Activated naive CD4-positive, alpha-beta T cell (primary cell): ENCODE measurements around the gene RAB28.

Experiments
- DNase-seq, 4 experiments: peaks; one replicate each; lab custom pipeline; 2025; lab: John Stamatoyannopoulos, UW

The RAB28 gene

DNA sequence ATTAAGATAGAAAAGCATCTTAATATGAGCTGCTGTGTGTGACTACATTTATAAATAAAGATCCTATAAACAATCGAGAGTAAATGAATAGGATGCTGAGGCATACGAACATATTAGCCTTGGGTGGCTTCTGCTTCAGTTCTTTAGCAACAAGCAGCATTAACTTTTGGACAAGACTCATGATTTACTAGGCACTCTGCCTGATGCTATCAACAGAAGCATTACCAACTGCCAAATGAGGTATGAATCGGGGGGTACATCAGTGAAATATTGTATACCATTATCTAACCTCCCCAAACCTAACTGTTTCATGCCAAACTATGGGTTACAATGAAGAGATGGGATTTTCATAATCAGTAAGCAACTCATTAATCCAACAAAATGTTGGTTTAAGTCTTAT lies 113.1 kb downstream of the RAB28 start:
- no peak for DNase-seq

DNA sequence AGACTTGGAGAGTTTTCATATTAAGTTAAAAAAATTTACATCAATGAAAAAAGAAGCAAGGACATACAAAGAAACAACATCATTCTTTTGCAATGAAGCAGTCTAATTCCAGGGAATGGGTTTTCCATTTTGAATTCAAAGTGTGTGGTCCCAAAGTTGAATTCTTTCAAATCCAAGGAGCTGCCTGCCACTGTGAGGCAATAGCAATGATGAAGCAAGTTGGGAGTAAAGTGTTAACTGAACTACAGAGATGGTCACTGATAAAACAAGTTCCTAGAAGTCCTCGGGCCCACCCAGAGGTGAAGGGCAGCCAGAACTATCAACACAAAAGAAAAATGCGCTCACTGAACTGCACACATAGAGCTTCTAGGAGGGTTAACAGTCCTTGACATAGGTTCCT lies 115.9 kb downstream of the RAB28 start:
- DNase-seq, result no peak

DNA sequence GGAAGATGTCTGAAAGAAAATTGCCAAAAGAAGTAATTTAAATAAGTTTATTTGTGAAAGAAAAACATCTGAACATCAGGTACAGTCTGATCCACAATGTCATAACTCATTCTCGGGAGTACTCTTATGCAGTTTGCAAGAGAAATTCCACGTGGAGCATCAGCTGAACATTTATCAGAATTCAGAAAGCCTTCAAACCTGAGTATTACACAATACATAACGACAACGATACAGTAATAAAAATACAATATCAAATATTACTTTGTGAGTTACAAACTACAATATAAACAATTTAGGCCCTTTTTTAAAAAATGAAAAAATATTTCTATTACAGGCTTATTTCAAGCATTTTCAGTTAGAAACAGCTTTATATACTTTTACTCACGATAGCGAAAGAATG lies 116.4 kb downstream of the RAB28 start:
- DNase-seq, result no peak

DNA sequence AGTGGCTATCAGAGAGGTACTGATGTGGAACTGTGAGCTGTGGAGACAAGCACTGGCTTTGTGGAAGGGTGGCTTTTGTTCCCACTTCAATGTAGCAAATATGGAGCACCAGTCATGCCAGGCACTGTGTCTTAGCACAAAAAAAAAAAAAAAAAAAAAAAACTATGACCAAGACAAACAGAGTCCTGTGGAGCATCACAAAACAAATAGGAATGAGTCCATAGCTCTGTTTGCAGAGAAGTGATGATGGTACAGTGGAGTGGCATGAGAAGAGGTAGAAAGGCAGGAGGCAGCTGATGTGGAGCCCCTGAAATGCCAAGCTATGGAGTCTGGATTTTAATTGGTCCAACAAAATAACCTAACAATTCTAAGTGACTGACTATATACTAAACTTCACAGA lies 116.9 kb downstream of the RAB28 start:
- no peak for DNase-seq

DNA sequence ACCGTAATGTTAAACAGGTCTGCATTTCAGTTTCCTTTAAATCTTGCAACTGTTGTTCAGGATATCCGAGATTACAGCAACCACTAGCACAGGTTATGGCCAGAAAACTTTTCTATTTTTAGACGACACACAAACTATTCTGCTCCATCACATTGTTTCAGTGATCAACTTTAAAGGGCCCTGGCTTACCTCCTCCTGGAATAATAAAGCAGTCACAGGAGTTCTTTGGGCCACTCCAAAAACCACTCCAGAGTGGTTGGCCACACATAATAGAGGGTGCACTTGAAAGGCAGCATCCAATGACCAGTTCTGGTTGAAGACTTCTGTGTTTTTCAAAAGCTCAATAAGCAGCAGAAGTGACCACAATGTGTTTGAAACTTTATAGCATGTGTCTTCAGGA lies 118.9 kb downstream of the RAB28 start:
- DNase-seq, result no peak

DNA sequence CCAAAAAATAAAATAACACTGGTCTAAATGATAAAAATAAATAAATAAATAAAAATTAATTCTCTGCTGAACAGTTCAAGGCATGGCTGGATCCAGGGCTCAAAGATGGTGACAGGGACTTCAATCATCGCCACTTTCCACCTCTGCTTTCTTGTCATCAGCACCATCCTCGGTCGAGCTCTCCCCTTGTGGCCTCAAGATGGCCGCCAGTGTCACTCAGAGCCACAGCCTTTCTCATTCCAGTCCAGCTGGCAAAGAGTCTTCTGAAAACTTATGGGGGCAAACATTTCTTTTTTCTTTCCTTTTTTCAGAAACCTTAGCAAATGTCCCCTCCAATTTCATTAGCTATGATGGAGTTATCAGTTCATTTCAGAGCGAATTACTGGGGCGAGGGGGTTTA lies 119.5 kb downstream of the RAB28 start:
- DNase-seq, result no peak

DNA sequence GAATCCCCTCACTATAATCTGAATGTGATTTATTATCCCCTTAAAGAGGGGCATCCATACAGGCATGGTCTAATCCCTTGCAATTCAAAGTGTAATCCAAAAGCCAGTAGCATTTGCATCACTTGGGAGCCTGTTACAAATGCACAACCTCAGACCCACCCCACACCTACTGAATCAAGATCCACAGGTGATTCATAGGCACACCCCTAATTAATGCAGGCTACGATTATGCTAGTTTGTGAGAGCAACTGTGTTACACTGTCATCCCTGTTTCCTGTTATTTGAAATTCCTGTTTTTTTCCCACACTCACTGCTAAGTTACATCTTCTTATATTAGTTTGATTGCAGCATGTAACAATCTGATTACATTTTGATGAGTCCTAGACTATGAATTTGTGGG lies 120.0 kb downstream of the RAB28 start:
- no peak for DNase-seq

DNA sequence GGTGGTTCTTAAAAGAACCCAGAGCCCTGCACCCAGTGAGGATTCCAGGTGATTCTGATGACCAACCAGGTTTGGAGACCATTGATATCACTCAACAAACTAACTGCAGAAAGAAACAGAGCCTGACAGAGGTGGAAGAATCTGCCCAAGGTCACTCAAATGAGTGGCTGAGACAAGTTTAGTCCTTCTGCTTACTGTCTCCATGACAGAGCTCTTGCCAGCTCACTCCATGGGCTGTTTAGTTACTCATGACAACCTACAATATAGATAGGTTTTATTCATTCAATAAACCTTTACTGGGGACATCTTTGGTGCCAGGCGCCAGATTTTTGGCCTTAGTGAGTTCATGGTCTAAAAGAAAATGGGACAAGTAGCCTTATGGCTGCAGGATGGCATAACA lies 124.3 kb downstream of the RAB28 start:
- no peak for DNase-seq

DNA sequence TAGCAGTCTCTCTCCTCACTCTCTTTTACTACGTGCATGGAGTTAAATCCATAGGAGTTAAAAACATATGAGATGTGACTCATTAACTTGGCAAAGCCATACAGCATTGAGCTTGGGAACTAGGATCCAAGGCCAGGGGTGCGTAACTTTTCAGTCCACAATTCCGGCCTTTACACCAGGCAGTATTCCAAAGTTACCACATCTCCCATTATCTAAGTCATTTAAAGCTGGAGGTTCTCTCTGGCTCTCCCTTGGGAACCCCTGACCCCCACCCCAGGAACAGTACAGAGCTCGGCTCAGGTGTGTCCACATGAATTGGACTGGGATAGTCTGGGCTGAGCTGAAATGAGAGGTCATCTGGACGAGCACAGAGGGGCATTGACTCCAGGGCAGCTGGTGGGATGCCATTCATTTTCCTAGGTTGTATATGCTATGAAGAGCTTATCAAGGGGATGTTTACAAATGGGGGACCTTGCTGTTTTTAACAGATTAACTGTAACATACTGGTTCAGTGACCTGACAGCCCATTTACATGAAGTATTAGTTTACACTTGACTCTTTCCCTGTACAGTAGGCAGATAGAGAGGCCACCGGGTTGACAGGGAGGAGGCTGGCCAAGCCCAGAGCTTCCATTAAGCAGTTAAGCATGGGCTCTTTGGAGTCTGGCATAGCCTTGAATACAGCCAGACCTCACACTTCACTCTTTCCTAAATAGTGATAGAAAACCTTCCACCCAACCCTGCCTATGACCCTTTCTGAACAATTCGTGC lies 128.8 kb downstream of the RAB28 start:
- no peak for DNase-seq

DNA sequence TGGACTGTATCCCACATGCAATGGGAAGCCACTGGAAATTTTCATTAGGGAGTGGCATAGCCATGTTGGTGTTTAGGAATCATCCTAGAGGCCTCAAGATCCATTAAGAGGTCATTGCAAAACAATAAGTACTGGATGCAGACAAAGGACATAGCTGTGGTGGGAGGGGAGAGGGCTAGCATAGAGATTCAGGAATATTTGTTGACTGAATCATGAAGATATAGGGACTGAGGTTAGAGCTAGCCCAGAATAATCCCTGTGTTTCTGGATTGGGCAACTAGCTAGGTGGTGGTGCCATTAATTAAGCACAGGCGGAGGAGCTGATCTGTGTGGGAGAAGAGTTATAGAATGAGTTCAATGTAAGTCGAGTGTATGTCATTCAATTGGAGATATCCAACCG lies 135.0 kb downstream of the RAB28 start:
- DNase-seq, result no peak

DNA sequence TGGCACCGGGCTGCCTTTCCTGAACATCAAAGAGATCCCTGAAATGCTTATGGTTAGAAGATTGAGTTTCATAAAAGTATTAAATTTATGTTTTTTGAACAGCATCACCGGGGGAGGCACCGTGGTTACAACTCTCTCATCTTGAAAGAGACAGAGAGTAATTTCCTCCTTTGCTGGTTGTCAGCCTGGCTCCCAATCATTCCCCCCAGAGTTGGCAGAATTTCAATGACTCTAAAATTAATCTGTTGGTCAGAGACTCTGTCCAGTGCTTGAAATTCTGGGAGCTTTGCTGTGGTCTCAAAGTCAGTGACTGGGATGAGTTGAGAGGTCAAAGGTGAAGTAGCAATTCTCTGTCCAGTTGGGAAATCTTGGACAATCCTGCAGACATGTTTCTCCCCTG lies 135.9 kb downstream of the RAB28 start:
- DNase-seq, result no peak

DNA sequence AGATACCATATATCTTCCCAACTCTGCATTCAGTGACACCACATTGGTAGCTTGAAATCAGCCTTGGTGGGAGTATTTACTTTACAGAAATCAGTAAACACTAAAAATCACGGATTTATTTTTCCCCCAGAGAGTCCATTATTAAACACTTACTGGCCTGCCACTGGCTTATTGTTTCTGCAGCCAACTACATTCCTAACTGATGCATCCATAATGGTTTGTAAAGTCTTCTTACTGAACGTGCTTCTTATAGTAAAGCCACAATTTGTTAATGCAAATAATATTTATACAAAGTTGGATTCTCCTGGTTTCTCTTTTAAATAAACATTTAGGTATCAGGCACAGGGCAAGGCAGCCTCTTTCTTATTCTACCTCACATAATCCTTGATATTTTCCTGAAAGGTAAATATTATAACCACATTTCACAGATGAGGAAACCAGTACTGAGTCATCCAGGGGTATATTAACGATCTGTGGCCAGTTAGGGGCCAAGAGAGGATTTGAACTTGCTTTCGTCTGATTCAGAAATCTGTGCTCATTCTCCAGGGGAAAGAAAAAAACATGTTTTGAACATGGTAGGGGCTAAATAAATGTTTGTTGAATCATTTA lies 136.5 kb downstream of the RAB28 start:
- no peak for DNase-seq

DNA sequence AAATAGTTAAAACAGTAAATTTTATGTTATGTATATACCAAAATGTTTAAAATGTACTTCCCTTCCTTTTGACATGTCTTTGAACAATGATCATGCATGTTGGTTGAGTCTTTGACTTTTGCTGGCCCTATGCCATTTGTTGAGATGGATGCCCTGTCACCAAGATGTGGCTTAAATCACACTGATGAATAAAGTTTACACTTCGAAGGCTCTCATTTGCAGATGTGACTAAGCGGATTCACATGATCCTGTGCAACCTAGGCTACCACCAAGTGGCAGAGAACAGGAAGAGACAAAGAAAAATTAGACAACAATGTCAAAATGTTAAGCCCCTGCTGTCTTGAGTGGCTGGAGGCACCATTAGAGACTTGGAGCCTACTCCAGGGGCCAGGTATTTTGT lies 139.9 kb downstream of the RAB28 start:
- no peak for DNase-seq

DNA sequence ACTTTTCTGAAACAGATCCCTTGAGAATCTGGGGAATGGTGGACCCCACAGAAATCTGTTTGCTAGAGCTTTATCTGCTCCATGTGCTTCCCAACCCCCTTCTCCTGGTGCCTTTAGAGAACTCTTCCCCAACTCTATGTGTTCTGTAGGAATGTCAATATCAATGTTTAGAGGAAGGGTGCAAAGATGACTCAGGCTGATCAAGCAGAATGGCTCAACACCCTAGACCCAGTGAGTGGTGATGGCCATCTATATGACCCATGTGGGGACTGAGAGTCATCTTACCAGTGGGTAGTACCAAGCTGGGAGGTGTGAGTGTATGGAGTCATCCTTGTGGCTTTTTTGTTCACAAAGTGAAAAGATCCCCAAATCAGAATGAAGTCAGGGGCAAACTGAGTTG lies 143.5 kb downstream of the RAB28 start:
- no peak for DNase-seq

DNA sequence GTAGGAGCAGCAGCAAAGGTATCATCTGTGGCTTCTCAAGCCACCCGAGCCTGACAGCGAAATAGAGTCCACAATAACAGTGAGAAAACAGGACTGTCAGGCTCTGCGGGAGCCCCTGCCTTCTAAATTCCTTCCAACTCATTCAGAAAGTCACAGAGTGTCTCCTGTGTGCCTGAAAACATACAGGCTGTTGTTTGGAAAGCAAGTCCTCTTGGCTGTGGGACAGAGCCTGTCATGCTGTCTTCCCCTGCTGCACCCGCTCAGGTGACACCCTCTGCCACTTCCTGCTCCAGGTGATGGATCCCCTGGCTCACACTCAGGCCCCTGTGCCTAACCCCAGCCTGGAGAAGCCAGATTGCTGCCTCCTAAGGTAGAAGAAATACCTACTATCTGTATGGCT lies 152.3 kb downstream of the RAB28 start:
- no peak for DNase-seq

DNA sequence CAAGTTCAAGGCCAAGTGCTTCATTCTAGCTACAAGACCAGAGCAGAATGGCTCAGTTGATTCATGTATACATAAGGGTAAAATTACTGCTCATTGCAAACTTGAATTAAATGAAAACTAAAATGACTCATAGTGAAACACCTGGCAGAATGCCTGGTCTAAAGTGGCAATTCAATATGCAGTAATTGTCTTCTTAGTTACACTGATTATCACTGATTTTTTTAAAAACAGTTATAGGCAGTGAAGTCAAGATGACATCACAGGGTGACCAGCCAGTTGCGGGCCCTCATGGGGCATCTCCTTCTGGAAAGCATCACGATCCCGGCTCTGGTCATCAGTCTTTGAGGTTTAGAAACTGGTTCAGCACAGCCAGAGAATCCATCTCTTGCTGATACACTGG lies 154.2 kb downstream of the RAB28 start:
- DNase-seq, result no peak

DNA sequence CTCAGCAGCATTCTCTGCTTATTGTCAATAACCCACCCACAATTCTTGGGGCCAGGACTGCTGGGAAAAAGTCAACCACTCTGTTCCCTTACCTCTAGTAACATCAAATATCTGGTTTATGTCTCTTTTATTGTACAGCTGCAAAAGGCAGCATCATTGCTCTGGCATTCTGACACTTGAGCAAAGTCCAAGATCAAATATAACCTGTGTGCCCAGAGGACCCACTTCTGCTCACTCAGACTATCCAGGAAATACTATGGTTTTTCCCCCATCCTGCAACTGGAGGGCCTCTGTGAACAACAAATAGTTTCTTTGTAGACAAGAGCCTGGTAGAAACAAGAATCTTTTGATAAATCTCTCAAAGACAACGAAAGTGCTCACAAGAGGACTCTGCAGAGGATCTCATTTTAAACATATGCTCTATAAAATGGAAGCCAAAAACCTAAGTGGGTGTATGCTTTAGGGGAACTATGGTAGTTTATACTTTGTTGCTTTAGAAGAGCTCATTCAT lies 154.7 kb downstream of the RAB28 start:
- no peak for DNase-seq

DNA sequence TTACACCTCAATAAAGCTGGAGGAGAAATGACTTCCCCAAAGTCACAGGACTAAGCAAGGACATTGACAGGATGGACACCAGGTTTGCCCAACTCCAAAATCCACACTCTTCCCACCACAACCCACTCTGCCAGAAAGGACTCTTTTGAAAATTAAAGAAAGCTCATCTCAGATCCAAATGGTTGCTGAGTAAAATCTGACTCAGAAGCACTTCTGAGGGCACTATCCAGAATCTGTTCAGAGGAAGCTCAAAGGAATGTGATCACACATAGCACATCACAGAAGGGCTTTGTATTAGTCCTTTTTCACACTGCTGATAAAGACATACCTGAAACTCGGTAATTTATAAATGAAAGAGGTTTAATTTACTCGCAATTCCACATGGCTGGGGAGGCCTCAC lies 155.5 kb downstream of the RAB28 start:
- no peak for DNase-seq

DNA sequence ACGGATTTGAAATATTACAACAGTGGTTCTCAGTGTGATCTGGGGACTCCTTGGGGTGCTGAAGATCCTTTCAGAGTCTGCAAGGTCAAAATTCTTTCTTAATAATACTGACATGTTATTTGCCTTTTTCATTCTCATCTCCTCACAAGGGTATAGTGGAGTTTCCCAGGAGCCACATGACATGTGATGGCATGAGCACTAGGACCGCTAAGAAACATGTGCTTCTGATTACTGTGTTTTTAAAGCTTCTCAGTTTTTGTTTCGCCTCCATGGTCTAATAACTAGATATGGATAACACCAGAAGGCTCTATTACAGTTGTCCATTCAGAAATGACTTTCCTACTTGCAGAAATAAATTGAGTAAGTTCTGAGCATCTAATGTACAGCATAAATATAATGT lies 156.1 kb downstream of the RAB28 start:
- DNase-seq, result no peak

DNA sequence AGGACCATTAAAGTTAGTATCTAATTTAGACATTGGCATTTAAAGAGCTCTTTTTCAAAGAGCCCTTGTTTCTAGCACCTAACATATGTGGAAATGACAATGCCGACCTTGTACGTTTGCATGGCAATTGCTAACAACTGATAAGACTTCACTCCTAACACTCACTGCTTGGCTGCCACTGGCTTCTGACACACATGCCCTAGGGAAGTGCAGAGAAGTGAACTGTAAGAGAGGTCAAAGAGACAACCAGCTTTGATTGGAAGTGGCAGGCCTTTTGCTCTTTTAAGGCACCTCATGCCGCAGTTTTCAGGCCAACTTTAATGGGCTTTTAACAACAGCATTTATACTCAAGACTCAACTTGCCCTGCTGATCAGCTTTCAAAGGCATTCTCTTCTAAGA lies 158.4 kb downstream of the RAB28 start:
- no peak for DNase-seq

DNA sequence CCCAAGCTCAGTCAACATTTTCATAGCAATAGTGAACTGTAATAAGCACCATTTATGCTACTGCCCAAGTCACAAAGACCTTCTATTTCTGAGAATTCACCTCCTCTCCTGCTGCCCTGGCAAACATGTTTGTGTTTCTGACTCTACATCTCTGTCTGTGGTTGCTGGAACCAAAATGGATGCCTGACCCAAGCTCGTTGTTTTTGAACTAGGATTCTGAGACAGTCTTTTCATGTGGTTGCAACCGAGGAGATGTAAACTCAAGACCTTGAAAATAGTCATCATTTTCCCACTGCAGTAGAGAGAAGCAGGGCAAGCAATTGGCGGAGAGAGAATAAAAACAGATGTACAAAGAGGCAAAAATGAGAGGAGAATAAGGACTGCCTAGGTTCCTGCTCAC lies 160.2 kb downstream of the RAB28 start:
- DNase-seq, result no peak

DNA sequence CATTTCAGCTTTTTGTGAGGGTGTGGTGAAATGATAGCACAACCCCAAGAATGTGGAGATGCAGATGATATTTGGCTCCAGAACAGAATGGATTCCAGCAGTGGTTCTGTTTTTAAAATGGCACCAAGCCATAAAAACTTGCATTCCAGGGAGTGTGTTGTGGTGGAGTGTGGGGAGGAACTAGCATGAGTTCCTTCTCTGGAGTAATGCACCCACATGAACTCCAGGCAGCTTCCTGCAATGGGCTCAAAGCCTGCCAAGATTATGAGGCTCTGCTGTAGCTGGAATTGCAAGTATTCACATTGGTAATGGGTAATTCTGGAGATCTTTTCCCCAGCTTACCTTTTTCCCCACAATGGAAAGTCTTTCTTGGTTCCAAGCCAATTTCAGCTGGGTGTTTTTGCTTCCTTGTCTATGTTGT lies 161.4 kb downstream of the RAB28 start:
- DNase-seq, result no peak
